ENCODE results near the gene LENEP. TPM values are rescaled to one million over a fixed set of nuclear protein-coding genes. Genes with fewer than 3 reads are reported as not detected.

The LENEP gene
- polyA plus RNA-seq, 1 donor = 0.93 TPM

GRCh38 chr1:154960446-154961136 is 32.8 kb upstream of the LENEP start:
- no peak for DNase-seq

DNA sequence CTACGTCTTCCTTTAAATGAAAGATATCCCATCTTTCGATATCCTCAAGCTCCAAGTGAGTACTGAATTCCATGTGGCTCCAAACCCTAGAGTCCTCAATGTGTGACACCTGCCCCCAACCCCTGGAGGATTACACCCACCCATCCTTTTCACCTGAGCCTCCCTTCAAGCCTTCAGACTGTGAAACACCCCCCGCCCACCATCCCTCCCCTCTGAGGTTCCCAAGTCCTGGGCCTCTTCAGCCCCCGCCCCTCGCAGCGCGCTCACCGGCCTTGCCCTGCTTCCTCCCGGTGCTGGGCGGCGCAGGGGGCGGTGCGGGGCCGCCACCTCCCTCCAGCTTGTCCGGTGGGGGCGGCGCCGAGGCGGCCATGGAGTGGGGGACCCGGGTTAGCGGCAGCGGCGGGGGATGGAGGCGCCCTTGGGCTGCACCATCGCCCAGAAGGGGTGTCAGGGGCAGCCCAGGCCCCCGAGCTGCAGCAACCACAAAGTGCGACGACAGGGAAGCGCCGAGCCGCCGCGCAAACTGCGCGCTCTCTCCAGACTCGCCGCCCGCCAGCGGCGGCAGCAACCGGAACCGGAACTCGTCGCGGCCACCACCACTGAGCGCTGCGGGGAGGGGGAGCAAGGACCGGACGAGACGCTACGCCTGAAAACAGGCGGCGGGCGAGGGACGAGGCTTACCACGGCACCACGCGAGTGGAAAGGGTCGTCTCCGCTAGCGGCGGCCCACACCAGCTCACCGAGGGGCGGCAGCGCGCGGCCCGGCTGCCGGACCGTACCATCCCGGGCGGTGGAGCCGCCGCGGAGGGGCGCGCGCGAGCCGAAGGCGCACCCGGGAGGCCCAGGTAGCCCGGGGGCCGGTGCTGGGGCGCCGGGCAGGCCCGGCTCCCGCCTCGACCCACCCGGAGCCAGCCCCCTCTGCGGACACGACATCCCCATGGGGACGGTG is 31.9 kb upstream of the LENEP start, which contains the start of gene PYGO2:
Gene PYGO2 (minus strand): TSS at position 576 of the 949 bp plus-strand sequence. CDS start 206 bp downstream, at position 370.
- no peak for DNase-seq

GRCh38 chr1:154962156-154962749 is 31.1 kb upstream of the LENEP start:
- no peak for DNase-seq

GRCh38 chr1:154962795-154963330 is 30.5 kb upstream of the LENEP start:
- no peak for DNase-seq

- DNase-seq = no peak
These were observed 29.7 kb upstream of the LENEP start for GRCh38 chr1:154963643-154964042.

DNA sequence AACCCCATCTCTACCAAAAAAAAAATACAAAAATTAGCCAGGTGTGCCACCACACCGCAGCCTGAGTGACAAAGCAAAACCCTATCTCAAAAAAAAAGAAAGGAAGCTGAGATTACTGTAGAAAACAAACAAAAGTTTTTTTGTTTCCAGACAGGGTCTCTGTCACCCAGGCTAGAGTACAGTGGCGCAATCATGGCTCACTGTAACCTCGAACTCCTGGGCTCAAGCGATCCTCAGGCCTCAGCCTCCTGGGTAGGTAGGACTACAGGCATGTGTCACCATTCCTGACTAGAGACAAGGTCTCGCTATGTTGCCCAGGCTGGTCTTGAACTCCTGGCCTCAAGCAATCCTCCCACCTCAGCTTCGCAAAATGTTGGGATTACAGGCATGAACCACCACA is 29.0 kb upstream of the LENEP start:
- DNase-seq = no peak

DNA sequence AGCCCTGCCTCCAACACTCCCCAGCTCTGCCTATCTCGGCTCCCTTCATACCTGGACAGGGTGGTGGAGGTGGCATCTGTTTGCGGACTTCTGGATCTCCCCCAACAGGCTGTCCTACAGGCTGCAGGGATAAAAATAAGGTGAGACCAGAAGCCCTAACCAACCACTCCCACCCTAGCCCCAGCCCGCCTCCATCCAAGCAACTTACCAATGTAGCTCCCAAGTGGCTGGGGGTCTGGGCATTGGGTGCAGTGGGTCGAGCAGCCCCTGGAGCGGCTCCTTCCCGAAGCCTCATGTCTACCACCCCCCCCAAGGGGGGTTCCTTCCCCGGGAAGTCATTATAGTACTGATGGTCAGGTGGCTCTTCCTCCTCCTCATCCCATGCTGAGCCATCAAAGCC is 27.3 kb upstream of the LENEP start:
- no peak for DNase-seq

GRCh38 chr1:154967331-154967950 is 25.9 kb upstream of the LENEP start:
- DNase-seq = no peak

- no peak for DNase-seq
These were observed 24.7 kb upstream of the LENEP start for GRCh38 chr1:154968731-154969130.

- no peak for DNase-seq
These were observed 24.1 kb upstream of the LENEP start for GRCh38 chr1:154969246-154969645.

DNA sequence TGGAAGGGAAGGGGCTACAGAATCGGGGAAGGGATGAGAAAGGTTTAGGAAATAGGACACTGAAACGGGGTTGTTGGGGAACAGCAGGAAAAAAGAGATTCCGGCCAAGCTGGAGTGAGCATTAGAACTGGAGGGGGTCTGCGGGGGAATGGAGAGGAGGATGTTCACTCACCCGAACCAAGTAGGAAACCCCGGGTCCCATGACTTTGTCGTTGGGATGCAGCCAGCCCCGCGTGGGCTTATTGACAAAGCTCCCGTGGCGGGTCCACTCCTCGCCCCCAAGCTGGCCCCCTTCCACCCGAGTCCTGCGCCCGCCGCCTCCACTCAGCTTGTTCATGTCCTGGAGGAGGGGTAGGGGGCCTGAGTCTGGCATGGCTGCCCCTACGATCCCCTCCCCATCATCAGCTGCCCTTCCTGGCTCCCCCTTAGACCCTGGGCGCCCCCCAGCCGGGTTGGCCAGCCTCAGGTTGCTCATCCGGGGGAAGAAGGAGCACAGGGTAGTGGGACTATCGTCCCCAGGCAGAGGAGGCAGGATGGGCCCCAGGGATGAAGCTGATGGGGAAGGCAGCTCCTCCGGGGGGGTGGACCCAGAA is 23.4 kb upstream of the LENEP start:
- DNase-seq = no peak

GRCh38 chr1:154970631-154971340 is 22.6 kb upstream of the LENEP start, which contains the start of gene SHC1:
Gene SHC1, minus strand, starts transcription at chr1:154970747. Its CDS starts 221 bp downstream, at chr1:154970526.
- peak; percentile 92 for DNase-seq

DNA sequence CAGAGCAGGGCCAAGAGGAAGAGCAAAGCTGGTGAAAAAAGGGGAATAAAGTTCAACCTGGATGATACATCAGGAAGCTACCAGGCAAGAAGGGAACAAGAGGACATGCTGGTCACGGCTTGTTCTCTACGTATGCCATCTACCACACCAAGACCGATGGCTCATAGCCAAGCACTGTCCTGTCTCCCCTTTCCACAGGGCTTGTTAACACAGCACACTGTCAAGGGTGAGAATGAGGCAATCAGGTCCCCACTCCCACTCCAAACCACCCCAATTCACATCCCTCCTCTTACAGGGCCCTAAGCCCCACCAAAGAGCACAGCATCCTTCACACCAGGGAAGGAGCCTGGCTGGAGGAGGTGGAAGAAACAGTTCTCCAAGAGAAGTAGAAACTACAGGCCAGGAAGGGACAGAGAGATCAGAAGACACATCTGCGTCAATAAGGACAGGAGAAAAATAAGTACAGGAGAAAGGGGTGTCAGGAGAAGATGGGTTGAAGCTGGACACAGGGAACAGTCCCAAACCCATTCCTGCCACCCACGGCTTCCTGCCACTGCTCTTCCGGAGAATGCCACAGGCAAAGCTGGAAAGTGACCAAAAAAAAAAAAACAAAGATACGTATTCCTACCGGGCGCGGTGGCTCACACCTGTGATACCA is 21.9 kb upstream of the LENEP start:
- no peak for DNase-seq

DNA sequence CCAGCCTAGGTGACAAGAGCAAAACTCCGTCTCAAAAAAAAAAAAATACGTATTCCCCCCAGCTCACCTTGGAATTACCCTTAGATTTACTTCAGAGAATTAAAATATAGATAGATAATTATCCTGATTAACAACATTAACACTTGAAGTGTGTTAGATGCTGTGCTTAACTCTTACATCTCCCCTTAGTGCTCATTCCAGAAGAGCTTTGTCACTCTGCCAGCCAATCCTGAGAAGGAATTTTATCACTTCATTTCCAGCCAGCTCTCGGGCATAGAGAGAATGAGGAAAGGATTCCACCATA is 21.2 kb upstream of the LENEP start:
- no peak for DNase-seq

GRCh38 chr1:154972517-154973343 is 20.7 kb upstream of the LENEP start:
- peak; percentile 51 for DNase-seq

DNA sequence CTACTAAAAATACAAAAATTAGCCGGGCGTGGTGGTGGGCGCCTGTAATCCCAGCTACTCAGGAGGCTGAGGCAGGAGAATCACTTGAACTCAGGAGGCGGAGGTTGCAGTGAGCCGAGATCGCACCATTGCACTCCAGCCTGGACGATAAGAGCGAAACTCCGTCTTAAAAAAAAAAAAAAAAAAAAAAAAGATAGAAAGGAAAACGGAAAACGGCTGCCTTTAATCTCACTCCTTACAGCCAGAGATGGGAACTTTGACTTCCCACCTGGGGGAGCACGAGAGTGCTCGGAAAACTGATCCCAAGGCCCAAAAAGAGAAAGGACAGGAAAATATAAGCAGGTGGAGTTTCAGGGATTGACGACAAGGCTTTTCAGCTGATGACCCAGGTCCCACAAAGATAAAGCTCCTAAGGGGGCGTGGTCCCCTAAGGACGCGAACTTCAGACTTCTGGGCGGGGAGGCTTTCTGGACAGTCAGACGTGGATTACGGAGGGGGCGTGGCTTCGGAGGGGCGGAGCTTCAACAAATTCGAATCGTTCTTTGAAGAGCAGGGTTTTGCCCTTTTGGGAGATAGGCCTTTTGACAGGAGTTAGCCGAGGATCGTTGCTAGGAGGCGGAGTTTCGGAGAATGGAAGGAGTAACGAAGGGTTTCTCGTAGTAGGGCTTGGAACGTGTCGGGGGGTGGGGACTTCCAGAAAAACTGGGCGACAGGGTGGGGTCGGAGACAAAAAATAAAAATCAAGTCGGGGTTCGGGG is 19.9 kb upstream of the LENEP start:
- DNase-seq = peak; percentile 95

GRCh38 chr1:154974102-154974807 is 19.1 kb upstream of the LENEP start, which contains the start of gene CKS1B:
Gene CKS1B, plus strand, starts transcription at chr1:154974681. Its CDS starts 65 bp downstream, at chr1:154974746.
- peak; percentile 100 for DNase-seq

Measured in left kidney (tissue), 2 donors.